ENCODE data around the gene NCMAP.

DNA sequence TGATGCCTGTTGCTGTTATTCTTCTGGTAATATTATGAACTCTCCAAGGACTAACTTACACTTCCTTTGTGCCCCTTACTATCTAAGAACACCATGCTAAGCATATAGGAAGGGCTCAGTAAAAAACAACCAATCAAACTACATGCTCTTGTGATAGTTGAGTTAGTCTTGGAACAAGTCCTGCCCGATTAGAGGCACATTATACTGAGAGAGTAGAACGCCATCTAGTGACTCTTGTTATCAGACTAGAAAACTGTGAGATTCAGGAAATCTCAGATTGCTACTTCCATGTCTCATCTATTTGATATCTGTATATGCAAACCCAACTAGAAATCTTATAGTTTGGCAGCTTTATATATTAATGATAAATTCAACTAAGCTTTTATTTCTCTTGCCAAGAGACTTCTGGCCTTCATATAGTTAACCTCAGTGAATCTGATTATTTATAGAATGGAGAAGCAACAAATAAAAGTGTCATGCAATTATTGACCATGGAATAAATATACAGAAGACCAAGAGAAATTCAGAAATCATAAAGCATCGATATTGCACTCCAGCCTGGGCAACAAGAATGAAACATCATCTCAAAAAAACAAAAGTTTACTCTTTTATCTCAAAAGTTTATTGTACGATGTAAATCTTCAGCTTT is 79.4 kb downstream of the NCMAP start:
- no peak for TF ChIP-seq POLR2A (IDR thresholded peaks at IDR 0.05)
- TF ChIP-seq, protein P1, sequence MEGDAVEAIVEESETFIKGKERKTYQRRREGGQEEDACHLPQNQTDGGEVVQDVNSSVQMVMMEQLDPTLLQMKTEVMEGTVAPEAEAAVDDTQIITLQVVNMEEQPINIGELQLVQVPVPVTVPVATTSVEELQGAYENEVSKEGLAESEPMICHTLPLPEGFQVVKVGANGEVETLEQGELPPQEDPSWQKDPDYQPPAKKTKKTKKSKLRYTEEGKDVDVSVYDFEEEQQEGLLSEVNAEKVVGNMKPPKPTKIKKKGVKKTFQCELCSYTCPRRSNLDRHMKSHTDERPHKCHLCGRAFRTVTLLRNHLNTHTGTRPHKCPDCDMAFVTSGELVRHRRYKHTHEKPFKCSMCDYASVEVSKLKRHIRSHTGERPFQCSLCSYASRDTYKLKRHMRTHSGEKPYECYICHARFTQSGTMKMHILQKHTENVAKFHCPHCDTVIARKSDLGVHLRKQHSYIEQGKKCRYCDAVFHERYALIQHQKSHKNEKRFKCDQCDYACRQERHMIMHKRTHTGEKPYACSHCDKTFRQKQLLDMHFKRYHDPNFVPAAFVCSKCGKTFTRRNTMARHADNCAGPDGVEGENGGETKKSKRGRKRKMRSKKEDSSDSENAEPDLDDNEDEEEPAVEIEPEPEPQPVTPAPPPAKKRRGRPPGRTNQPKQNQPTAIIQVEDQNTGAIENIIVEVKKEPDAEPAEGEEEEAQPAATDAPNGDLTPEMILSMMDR (IDR thresholded peaks at IDR 0.05), result peak; percentile 24 to 73 (median 54)
